Aorta (tissue), 4 donors: ENCODE measurements around the gene ACSBG1. TPM values are rescaled to one million over a fixed set of nuclear protein-coding genes. Genes with fewer than 3 reads are reported as not detected.

ENCODE experiments used
- polyA plus RNA-seq, 2 donors: library from polyadenylated mRNA; stranded (reverse); fragments of 200-250 nt; gene quantifications; one replicate each; pipeline ENCODE4 v1.2.3, GENCODE V29; 2013
- total RNA-seq, 2 donors: library from RNA; stranded (reverse); fragmentation: NEBNext Ultra II Directional; extraction: Animal tissue kit (Norgen Biotek cat#: 25700); gene quantifications; one replicate each; pipeline ENCODE4 v1.2.1, GENCODE V29; 2021
- donor health status: healthy with polysubstance abuse.
- donor health status: Bipolar disorder and iron deficiency.
- donor health status: DM: no; HTN: no; CAD: no.
- donor health status: DM: yes; HTN: yes; CAD: no.

Gene ACSBG1
- total and polyA plus RNA-seq, 4 donors, result 0.18 to 0.25 TPM; not detected in 2

Other genes with a start within 250 kb of the ACSBG1 start
- gene TBC1D2B, start 156.9 kb downstream of the ACSBG1 start, total RNA-seq, result 100 to 1,000 TPM in 1 of 2 donors, 10 to 100 TPM in 1; 49.0 to 109 TPM
- gene TBC1D2B, start 156.9 kb downstream of the ACSBG1 start, polyA plus RNA-seq, result 10 to 100 TPM in 1 of 2 donors, 1 to 10 TPM in 1; 9.8 to 57.5 TPM
- not detected for gene SH2D7, start 142.0 kb downstream of the ACSBG1 start, total RNA-seq
- 1 to 10 TPM in 1 of 2 donors, not detected in 1; 1.0 TPM for gene SH2D7, start 142.0 kb downstream of the ACSBG1 start, polyA plus RNA-seq
- 1 to 10 TPM; 6.3 to 6.9 TPM for gene CIB2, start 103.1 kb downstream of the ACSBG1 start, total RNA-seq
- 1 to 10 TPM; 8.4 to 9.1 TPM for gene CIB2, start 103.1 kb downstream of the ACSBG1 start, polyA plus RNA-seq
- gene IDH3A, start 85.2 kb downstream of the ACSBG1 start, total RNA-seq, result 10 to 100 TPM; 60.7 to 68.3 TPM
- 10 to 100 TPM; 36.7 to 99.3 TPM for gene IDH3A, start 85.2 kb downstream of the ACSBG1 start, polyA plus RNA-seq
- 10 to 100 TPM; 20.2 to 53.0 TPM for gene DNAJA4, start 30.0 kb upstream of the ACSBG1 start, total RNA-seq
- 10 to 100 TPM; 12.0 to 17.0 TPM for gene DNAJA4, start 30.0 kb upstream of the ACSBG1 start, polyA plus RNA-seq
- 10 to 100 TPM; 41.4 to 48.3 TPM for gene SKIC8, start 65.0 kb upstream of the ACSBG1 start, total RNA-seq
- 10 to 100 TPM; 61.1 to 65.2 TPM for gene SKIC8, start 65.0 kb upstream of the ACSBG1 start, polyA plus RNA-seq
- gene CRABP1, start 105.8 kb upstream of the ACSBG1 start, total RNA-seq, result 1 to 10 TPM in 1 of 2 donors, not detected in 1; 1.9 TPM
- not detected for gene CRABP1, start 105.8 kb upstream of the ACSBG1 start, polyA plus RNA-seq
- gene IREB2, start 203.7 kb upstream of the ACSBG1 start, total RNA-seq, result 10 to 100 TPM; 33.9 to 49.4 TPM
- 10 to 100 TPM in 1 of 2 donors, 1 to 10 TPM in 1; 7.9 to 10.1 TPM for gene IREB2, start 203.7 kb upstream of the ACSBG1 start, polyA plus RNA-seq